ENCODE data around the gene SLC35A1.

SLC35A1 gene

GRCh38 chr6:87482366-87482765 lies 9.6 kb downstream of the SLC35A1 start:
- H3F3A ChIP-seq (ENCODE audit: control insufficient read depth, insufficient read depth), result no peaks in the 10 kb centered on the region
- H3K27ac ChIP-seq (ENCODE audit: low read depth, low read length), result no peak overlapping the region
- no peak for TF ChIP-seq EZH2phosphoT487 (IDR thresholded peaks at IDR 0.05; ENCODE audit: borderline replicate concordance, low read length)
- TF ChIP-seq CTCF (IDR thresholded peaks at IDR 0.05; ENCODE audit: low read depth, low read length, poor library complexity, severe bottlenecking), result no peak
- peaks cover 15% of the 10 kb centered on the region for H3K36me3 ChIP-seq (ENCODE audit: control insufficient read depth, low read length)
- H3K4me1 ChIP-seq (ENCODE audit: control insufficient read depth, low read length), result no peaks in the 10 kb centered on the region
- no peaks in the 10 kb centered on the region for H3K27me3 ChIP-seq (ENCODE audit: control insufficient read depth, low read length)
- no peaks in the 10 kb centered on the region for H3K9me3 ChIP-seq (ENCODE audit: control insufficient read depth, insufficient read depth, low read length)
- H3K4me3 ChIP-seq (ENCODE audit: low read length), result no peak overlapping the region
- H3K9me2 ChIP-seq (replicated peaks; ENCODE audit: control insufficient read depth, low read length), result no peaks in the 10 kb centered on the region
- no peak overlapping the region for H3K4me2 ChIP-seq (ENCODE audit: low read length)
- H4K20me1 ChIP-seq (ENCODE audit: control insufficient read depth, insufficient read depth, low read depth, low read length), result no peaks in the 10 kb centered on the region
- H3K79me2 ChIP-seq (ENCODE audit: control insufficient read depth, low read length), result 0 out of 2 replicates have a peak, but pooled peaks cover 2% of the 10 kb centered on the region

GRCh38 chr6:87483929-87484328 lies 11.2 kb downstream of the SLC35A1 start:
- H3K9me3 ChIP-seq (ENCODE audit: control insufficient read depth, insufficient read depth, low read length), result no peaks in the 10 kb centered on the region
- H4K20me1 ChIP-seq (ENCODE audit: control insufficient read depth, insufficient read depth, low read depth, low read length), result no peaks in the 10 kb centered on the region
- peaks cover 3% of the 10 kb centered on the region; the same call in 1 of the 2 replicates for H3K36me3 ChIP-seq (ENCODE audit: control insufficient read depth, low read length)
- no peaks in the 10 kb centered on the region for H3K27me3 ChIP-seq (ENCODE audit: control insufficient read depth, low read length)
- no peak for TF ChIP-seq EZH2phosphoT487 (IDR thresholded peaks at IDR 0.05; ENCODE audit: borderline replicate concordance, low read length)
- peak; percentile 42 for TF ChIP-seq CTCF (IDR thresholded peaks at IDR 0.05; ENCODE audit: low read depth, low read length, poor library complexity, severe bottlenecking)
- no peaks in the 10 kb centered on the region for H3K4me1 ChIP-seq (ENCODE audit: control insufficient read depth, low read length)
- no peak overlapping the region for H3K4me3 ChIP-seq (ENCODE audit: low read length)
- no peak overlapping the region for H3K27ac ChIP-seq (ENCODE audit: low read depth, low read length)
- H3K79me2 ChIP-seq (ENCODE audit: control insufficient read depth, low read length), result no peaks in the 10 kb centered on the region
- no peak overlapping the region for H3K4me2 ChIP-seq (ENCODE audit: low read length)
- H3F3A ChIP-seq (ENCODE audit: control insufficient read depth, insufficient read depth), result no peaks in the 10 kb centered on the region
- H3K9me2 ChIP-seq (replicated peaks; ENCODE audit: control insufficient read depth, low read length), result no peaks in the 10 kb centered on the region

DNA sequence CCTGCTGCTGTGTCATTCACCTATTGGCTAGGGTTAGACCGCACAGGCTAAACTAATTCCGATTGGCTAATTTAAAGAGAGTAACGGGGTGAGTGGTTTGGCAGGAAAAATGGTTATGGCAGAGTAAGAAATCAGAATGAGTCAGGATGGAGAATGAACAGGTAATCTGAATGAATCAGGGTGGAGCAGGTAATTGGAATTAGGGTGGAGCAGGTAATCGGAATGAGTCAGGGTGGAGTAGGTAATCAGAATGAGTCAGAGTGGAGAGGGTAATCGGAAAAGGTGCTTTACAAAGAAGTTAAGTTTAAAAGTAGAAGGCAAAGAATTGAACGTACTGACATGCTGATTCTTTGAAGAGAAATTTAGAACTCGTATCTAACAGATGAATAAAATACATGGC lies 11.7 kb downstream of the SLC35A1 start:
- Histone ChIP-seq H3K9me3 (ENCODE audit: control insufficient read depth, insufficient read depth, low read length) (no peaks in the 10 kb centered on the region), H4K20me1 (ENCODE audit: control insufficient read depth, insufficient read depth, low read depth, low read length) (no peaks in the 10 kb centered on the region), H3K9me2 (replicated peaks; ENCODE audit: control insufficient read depth, low read length) (no peaks in the 10 kb centered on the region), H3K79me2 (ENCODE audit: control insufficient read depth, low read length) (no peaks in the 10 kb centered on the region), H3K4me1 (ENCODE audit: control insufficient read depth, low read length) (no peaks in the 10 kb centered on the region), H3F3A (ENCODE audit: control insufficient read depth, insufficient read depth) (no peaks in the 10 kb centered on the region), H3K36me3 (ENCODE audit: control insufficient read depth, low read length) (peaks cover 3% of the 10 kb centered on the region; the same call in 1 of the 2 replicates), H3K27me3 (ENCODE audit: control insufficient read depth, low read length) (no peaks in the 10 kb centered on the region), H3K4me3 (ENCODE audit: low read length) (no peak overlapping the region), H3K4me2 (ENCODE audit: low read length) (no peak overlapping the region), H3K27ac (ENCODE audit: low read depth, low read length) (no peak overlapping the region)
- TF ChIP-seq CTCF (IDR thresholded peaks at IDR 0.05; ENCODE audit: low read depth, low read length, poor library complexity, severe bottlenecking), result no peak
- no peak for TF ChIP-seq EZH2phosphoT487 (IDR thresholded peaks at IDR 0.05; ENCODE audit: borderline replicate concordance, low read length)
